Progenitor cell of endocrine pancreas (in vitro differentiated cells): ENCODE results near the gene NISCH. TPM values are rescaled to one million over a fixed set of nuclear protein-coding genes. Genes with fewer than 3 reads are reported as not detected.

Experiments used
- DNase-seq: peaks from one replicate; pipeline ENCODE4 v3.0.0; 2021; ENCODE audit warnings: low spot score; ENCODE audit not compliant: unreplicated experiment
- H3K27ac Mint-ChIP-seq: 2 replicates; pipeline ENCODE4 v1.8.0; 2021; ENCODE audit warnings: mild to moderate bottlenecking, moderate library complexity, mixed read lengths
- H3K27me3 Mint-ChIP-seq: 2 replicates; pipeline ENCODE4 v1.8.0; 2021; ENCODE audit warnings: mixed read lengths
- H3K36me3 Mint-ChIP-seq: 2 replicates; pipeline ENCODE4 v1.8.0; 2022; ENCODE audit warnings: mixed read lengths; ENCODE audit not compliant: insufficient read depth
- H3K4me1 Mint-ChIP-seq: 2 replicates; pipeline ENCODE4 v1.8.0; 2021; ENCODE audit warnings: low read depth, mixed read lengths
- H3K4me3 Mint-ChIP-seq: 2 replicates; pipeline ENCODE4 v1.8.0; 2021; ENCODE audit warnings: low read depth, mild to moderate bottlenecking, moderate library complexity, mixed read lengths
- H3K9me3 Mint-ChIP-seq: 2 replicates; pipeline ENCODE4 v1.8.0; 2021; ENCODE audit warnings: low read depth, mixed read lengths
- CTCF ChIP-seq: fragments of 200-600 bp; sonication (generic); IDR thresholded peaks from one replicate; pipeline ENCODE4 v1.5.0; 2021; ENCODE audit warnings: antibody characterized with exemption, mild to moderate bottlenecking; ENCODE audit not compliant: unreplicated experiment
- total RNA-seq: library from RNA; stranded (reverse); gene quantifications from 2 replicates; pipeline ENCODE4 v1.2.1, GENCODE V29; 2021

Gene NISCH
- total RNA-seq, 1 donor from 2014 or later, result 214 TPM

DNA sequence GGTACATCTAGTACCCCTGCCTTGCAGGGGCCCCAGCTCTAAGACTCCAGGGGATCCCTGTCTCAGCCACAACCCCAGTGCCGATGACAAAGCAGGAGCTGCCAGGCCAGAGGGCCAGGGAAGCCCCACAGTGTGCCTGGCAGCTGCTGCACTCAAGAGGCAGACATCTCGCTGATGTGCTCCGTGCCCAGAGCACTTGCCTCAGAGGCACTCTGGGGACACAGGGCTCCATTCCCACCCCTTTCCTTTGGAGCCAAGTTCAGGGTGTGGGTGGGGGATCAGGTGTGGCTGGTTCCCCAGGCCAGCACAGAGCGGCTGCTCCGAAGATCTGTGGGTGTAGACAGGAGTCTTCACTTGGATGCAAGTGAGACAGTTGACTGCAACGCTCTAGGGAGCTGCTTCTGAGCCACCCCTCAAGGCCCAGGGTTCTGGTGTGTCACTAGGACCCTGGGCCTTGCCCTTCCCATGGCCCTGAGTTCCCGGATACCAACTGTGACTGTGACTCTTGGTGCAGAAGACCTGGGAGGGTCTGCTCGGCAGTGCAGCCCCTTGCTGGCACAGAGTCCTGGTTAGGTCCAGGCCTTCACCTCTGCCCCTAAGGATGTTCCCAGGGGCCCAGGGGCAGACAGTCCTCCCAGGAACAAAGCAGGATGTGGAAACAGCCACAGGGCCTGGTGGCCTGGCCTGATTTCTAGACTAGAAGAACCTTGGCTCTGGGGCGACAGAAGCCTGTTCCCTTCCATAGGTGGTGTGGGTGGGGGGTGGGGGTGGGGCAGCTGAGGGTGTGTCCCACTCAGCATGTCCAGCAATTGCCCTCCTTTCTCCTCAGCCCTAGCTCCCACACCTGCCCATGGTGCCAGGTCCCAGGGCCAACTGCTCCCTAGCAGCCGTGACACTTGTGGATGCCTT lies 75.8 kb downstream of the NISCH start:
- no peak for DNase-seq
- no peak overlapping the region for H3K4me3 Mint-ChIP-seq
- H3K4me1 Mint-ChIP-seq, result peaks cover 19% of the 10 kb centered on the region
- no peaks in the 10 kb centered on the region for H3K9me3 Mint-ChIP-seq
- peaks cover 3% of the 10 kb centered on the region for H3K36me3 Mint-ChIP-seq
- no peak overlapping the region for H3K27ac Mint-ChIP-seq
- no peaks in the 10 kb centered on the region for H3K27me3 Mint-ChIP-seq
- no peak for TF ChIP-seq CTCF

GRCh38 chr3:52531860-52532516 lies 76.6 kb downstream of the NISCH start:
- Mint-ChIP-seq H3K4me3 (peak overlapping the region; percentile 82), H3K9me3 (no peaks in the 10 kb centered on the region), H3K27ac (peak overlapping the region; percentile 52), H3K27me3 (no peaks in the 10 kb centered on the region), H3K36me3 (peaks cover 1% of the 10 kb centered on the region), H3K4me1 (peaks cover 22% of the 10 kb centered on the region)
- DNase-seq, result no peak
- no peak for TF ChIP-seq CTCF

GRCh38 chr3:52532517-52532837 lies 77.1 kb downstream of the NISCH start:
- H3K4me3 Mint-ChIP-seq, result peak overlapping the region; percentile 82
- no peaks in the 10 kb centered on the region for H3K27me3 Mint-ChIP-seq
- no peak for DNase-seq
- H3K27ac Mint-ChIP-seq, result peak overlapping the region; percentile 52
- peaks cover 1% of the 10 kb centered on the region for H3K36me3 Mint-ChIP-seq
- no peaks in the 10 kb centered on the region for H3K9me3 Mint-ChIP-seq
- H3K4me1 Mint-ChIP-seq, result peaks cover 26% of the 10 kb centered on the region
- TF ChIP-seq CTCF, result no peak

- Mint-ChIP-seq H3K4me1 (peaks cover 32% of the 10 kb centered on the region), H3K4me3 (peak overlapping the region; percentile 82), H3K36me3 (peaks cover under 1% of the 10 kb centered on the region), H3K27ac (peak overlapping the region; percentile 52), H3K9me3 (no peaks in the 10 kb centered on the region), H3K27me3 (no peaks in the 10 kb centered on the region)
- no peak for DNase-seq
- TF ChIP-seq CTCF, result no peak
These were observed 77.6 kb downstream of the NISCH start for GRCh38 chr3:52532838-52533622.
